BE2C (cell line): Measurements from ENCODE around the gene ZBTB7B.

Experiments used
- DNase-seq: peaks from one replicate; pipeline ENCODE4 v3.0.0-alpha.2; 2020
- H3K27me3 ChIP-seq: fragments of 250-450 bp; sonication (Bioruptor Pico); 2 replicates; pipeline ENCODE4 v1.5.1; 2020; ENCODE audit warnings: mild to moderate bottlenecking
- H3K36me3 ChIP-seq: fragments of 250-450 bp; sonication (Bioruptor Pico); 2 replicates; pipeline ENCODE4 v1.5.1; 2020; ENCODE audit warnings: mild to moderate bottlenecking
- H3K4me1 ChIP-seq: fragments of 250-450 bp; sonication (Bioruptor Pico); 2 replicates; pipeline ENCODE4 v1.5.1; 2020
- H3K4me3 ChIP-seq: 2 replicates; pipeline ENCODE4 v1.5.1; 2011; ENCODE audit warnings: low read depth, low read length
- H3K9me3 ChIP-seq: fragments of 250-450 bp; sonication (Bioruptor Pico); 2 replicates; pipeline ENCODE4 v1.5.1; 2020
- CTCF ChIP-seq: IDR thresholded peaks from 2 replicates; pipeline ENCODE4 v1.5.1; 2012; ENCODE audit warnings: mild to moderate bottlenecking, low read depth, low read length

ZBTB7B gene

GRCh38 chr1:155053531-155054105 is 51.0 kb downstream of the ZBTB7B start:
- TF ChIP-seq CTCF = no peak
- Histone ChIP-seq H3K9me3 (no peaks in the 10 kb centered on the region), H3K36me3 (peaks cover 6% of the 10 kb centered on the region; the same call in 1 of the 2 replicates), H3K27me3 (no peaks in the 10 kb centered on the region), H3K4me1 (peaks cover 8% of the 10 kb centered on the region), H3K4me3 (no peak overlapping the region)
- no peak for DNase-seq

- H3K4me1 ChIP-seq = no peaks in the 10 kb centered on the region; the same call in none of the 2 replicates
- no peaks in the 10 kb centered on the region for H3K27me3 ChIP-seq
- DNase-seq = no peak
- no peak for TF ChIP-seq CTCF
- peaks cover 6% of the 10 kb centered on the region; the same call in 1 of the 2 replicates for H3K36me3 ChIP-seq
- H3K9me3 ChIP-seq = no peaks in the 10 kb centered on the region
- no peak overlapping the region for H3K4me3 ChIP-seq
These were observed 54.5 kb downstream of the ZBTB7B start for GRCh38 chr1:155057104-155057503.

GRCh38 chr1:155057788-155058211 is 55.2 kb downstream of the ZBTB7B start:
- H3K9me3 ChIP-seq = no peaks in the 10 kb centered on the region
- DNase-seq = no peak
- H3K27me3 ChIP-seq = no peaks in the 10 kb centered on the region
- no peaks in the 10 kb centered on the region; the same call in 1 of the 2 replicates for H3K4me1 ChIP-seq
- TF ChIP-seq CTCF = 0 out of 2 replicates have a peak, but pooled peaks have one; percentile 4
- H3K36me3 ChIP-seq = peaks cover 6% of the 10 kb centered on the region; the same call in 1 of the 2 replicates
- no peak overlapping the region for H3K4me3 ChIP-seq

- Histone ChIP-seq H3K27me3 (no peaks in the 10 kb centered on the region), H3K36me3 (0 out of 2 replicates have a peak, but pooled peaks cover 3% of the 10 kb centered on the region)
These were observed 58.1 kb downstream of the ZBTB7B start for GRCh38 chr1:155060736-155061135.

GRCh38 chr1:155061381-155062150 is 59.0 kb downstream of the ZBTB7B start:
- DNase-seq = peak; percentile 100

More at GRCh38 chr1:155060736-155061135, 58.1 kb downstream of the ZBTB7B start:
- no peaks in the 10 kb centered on the region; the same call in 1 of the 2 replicates for H3K4me1 ChIP-seq
- no peak overlapping the region for H3K4me3 ChIP-seq
- DNase-seq = no peak
- no peaks in the 10 kb centered on the region for H3K9me3 ChIP-seq
- no peak for TF ChIP-seq CTCF

More at GRCh38 chr1:155061381-155062150, 59.0 kb downstream of the ZBTB7B start:
- H3K27me3 ChIP-seq = no peaks in the 10 kb centered on the region
- H3K9me3 ChIP-seq = no peaks in the 10 kb centered on the region
- H3K36me3 ChIP-seq = no peaks in the 10 kb centered on the region
- H3K4me3 ChIP-seq = peak overlapping the region; percentile 69
- no peaks in the 10 kb centered on the region; the same call in 1 of the 2 replicates for H3K4me1 ChIP-seq
- peak; percentile 99 for TF ChIP-seq CTCF
